Stimulated activated CD4-positive, alpha-beta T cell treated with anti-CD3 and anti-CD28 coated beads, Interleukin-12 subunit alpha, Interleukin-12 subunit beta, amount 100 ng/mL, for 4 hours (primary cell): ENCODE data around the gene MMP24.

ENCODE experiments used
- DNase-seq: peaks from one replicate; pipeline ENCODE4 v3.0.0-alpha.2; 2020

MMP24 gene

DNA sequence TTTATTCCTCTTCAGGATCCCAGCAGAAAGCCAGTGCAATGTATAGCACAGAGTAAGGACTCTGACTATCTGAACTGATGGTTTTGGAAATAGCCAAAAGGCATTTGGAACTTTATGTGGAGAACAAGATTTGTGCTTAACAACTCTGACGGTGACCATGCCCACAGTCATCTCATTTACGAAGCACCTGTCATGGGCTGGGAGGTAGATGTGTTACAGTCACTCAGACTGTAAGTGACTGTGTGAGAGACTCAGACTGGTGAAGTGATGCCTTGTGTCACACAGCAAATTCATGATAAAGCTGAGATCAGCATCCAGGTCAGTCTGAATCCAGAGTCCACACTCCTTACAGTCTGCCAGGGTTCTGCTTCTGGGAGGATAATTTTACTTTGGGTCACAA is 89.6 kb downstream of the MMP24 start:
- no peak for DNase-seq

DNA sequence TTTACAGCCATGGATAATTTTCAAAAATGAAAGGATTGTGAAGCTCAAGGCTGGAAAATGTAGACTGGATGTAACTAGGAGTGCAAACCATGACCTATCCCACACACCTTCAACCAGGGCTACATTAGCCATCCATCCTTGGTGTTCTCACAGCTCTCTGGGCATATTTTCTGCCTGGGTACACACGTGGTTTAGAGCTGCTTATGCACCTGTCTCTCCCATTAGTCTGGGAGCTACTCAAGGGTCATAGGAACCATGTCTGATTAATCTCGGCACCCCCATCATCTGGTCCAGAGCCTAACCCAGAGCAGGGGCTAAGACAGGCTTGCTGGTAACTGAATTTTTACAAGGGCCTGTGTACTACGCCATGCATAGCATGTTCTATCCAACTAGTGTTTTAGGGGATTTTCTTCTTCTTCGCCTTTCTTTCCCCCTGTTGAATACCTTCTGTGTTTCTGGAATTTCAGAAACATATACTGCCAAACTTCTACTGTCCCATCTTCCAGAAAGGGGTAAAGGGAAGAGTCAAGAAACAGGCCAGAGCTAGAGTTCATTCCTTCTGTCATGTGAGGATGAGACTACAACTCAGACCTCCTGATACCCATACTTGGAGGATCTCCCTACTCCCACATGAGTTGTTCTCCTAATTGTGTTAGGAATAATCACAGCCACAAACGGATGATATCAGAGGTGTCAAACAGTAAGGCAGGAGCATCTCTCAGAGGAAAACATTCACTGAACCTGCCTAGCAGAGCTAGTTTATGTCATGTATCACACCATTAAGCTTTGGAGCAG is 91.1 kb downstream of the MMP24 start:
- no peak for DNase-seq

DNA sequence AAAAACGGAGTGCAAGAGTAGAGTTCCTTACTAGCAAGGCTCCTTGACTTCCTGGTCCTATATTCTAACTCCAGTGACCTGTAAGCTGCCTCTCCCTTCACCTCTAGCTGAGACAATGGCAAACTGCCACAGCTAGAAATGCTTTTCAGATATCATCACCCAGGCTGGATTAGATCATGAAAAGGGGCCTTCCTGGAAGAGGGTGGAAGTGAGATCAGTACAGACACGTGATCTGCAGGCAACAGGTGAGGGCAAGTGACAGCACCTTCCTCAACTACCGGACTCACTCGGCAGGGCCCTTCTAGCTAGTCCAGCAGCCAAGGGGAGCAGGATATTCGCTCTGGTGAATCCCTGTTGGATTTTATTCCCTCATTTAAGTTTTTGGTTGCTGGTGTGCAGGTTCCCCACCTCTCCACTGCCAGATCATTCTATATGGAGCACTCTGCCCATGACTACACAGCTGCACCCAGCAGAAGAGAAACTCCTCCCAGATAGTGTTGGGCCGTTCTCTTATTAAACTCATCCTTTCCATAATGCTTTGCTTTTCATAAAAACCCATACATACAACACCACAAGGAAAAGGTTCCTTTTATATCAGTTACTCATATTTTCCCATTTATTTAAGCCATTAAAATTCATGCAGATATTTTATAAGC is 92.1 kb downstream of the MMP24 start:
- no peak for DNase-seq

DNA sequence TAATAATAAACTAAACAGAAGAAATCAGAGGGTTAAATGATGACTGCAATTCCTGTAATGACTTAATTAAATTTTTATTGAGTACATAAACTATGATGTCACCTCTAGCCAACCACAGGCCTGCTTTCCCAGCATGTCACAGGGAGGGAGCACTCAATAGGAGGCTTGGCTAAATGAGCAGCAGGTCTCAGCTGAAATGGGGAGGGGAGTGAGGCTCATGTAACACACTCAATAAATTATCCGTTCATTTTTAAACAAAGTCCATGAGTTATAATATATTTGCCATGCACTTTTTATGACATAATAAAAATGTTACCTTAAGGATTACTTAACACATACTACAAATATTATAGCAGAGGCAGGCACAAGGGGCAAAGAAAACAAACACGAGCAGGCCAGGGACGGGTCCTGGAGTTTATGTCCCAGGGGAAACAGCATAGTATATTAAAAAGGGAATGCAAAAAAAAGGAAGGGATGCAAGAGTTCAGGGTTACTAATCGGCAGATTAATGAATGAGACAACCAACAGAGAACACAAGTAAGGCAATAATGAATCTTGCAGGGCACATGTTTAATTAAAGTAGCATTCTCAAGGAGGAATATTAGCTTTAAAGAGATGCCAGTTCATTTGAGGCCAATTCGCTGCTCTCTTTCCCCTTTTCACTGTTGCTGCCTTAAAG is 92.8 kb downstream of the MMP24 start:
- no peak for DNase-seq

DNA sequence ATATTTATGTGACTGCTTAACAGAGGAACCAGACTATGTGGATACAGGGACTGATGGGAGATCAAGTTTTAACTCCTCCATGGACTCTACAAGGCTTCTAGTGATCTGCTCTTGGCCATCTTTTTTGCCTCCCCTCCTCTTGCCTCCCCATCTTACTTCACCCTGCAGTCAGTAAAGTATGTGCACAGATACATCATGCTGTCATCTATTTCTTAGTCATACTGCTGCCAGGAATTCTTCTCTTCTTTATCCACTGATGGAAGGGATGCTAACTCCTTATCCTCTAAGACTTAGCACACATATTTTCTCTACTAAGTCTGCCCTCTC is 93.3 kb downstream of the MMP24 start:
- no peak for DNase-seq

DNA sequence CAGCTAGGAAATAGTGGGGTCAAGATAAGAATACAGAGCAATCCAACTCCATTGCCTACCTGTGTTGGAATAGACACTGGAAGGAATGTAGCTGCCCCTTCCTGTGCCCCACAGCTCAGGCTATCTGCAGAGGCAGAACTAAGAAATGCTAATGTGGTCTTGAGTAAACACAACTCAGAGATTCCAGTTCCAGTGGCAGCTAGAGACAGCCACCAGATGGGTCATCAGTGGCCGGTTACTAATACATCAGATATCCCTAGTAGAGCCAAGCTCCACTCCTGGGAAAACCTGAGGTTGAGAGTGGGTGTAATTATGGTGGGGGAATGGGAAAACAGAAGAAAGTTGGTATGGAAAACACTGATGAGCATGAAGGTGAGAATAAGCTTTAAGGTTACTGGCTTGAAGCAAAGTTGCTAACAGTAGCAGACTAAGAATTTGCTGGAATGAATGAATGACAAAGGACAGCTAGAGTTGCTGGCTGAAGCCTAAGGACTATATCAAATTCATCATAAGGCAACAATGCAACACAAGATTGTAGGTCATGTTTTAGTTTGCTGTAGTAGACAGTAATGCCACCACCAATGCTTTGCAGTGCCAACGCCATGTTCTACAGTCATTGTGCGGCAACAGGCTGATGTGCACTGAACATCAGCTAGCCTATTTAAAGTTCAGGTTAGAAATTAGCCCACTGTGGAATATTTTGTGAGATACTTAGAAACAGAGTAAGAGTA is 94.1 kb downstream of the MMP24 start:
- DNase-seq, result no peak

DNA sequence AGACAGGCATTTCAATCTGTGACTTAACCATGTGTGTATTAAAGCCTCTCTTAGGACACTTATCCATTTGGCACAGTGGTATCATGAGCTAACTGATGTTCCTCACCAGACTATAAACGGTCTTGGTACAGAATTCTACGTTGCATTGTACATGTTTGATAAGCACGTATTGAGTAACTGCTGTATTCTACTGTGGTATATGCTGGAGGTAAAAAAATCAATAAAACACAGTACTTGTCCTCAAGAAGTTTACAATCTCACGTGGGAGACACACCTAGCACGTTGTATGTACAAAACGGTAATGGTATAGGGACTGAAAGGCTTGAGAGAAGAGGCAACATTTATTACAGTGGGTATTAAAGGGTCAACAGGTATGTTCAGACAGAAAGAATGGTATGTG is 98.9 kb downstream of the MMP24 start:
- DNase-seq, result no peak

DNA sequence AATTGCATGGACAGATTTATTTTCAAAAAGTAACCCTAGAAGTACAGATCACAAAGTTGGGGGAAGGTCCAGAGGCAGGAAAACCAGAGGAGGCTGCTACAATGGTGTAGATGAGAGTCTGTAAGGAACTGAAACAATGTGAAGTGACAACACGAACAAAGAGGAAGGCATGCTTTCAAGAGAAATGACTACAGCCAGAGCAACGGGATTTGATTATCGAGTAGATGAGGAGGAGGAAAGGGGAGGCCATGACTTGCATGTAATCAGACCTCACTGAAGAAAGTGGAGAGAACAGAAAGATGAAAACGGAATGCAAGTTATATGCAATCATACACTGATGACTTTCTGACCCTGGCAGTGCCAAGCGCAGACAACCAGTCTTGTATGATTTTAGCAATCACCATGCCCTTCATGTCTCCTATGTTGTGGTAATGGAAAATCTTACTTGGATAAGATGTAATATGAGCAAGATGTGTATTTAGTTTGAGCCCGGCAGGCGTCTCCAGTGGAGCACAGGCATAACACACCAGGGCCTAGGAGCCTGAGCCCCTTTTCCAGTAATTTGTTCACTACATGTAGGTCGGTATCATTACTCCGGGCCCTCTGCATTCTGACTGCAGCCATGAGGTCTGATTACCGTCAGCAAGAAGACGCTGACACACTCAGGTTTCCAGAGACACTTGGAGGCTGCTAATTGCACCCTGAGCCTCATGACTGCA is 99.7 kb downstream of the MMP24 start:
- no peak for DNase-seq
